Measurements from ENCODE around the gene HOXC6. TPM values are rescaled to one million over a fixed set of nuclear protein-coding genes. Genes with fewer than 3 reads are reported as not detected.

Gene HOXC6
- total and polyA plus RNA-seq, 9 donors: 3.9 to 56.1 (median 23.3) TPM

GRCh38 chr12:54032086-54032619, 3.9 kb downstream of the HOXC6 start:
- Histone ChIP-seq H3K27ac (peak overlapping the region; percentile 86 to 95), H3K27me3 (no peaks in the 10 kb centered on the region), H3K4me1 (ENCODE audit: insufficient read depth) (peaks cover 11% of the 10 kb centered on the region), H3K36me3 (no peaks in the 10 kb centered on the region), H3K9me3 (no peaks in the 10 kb centered on the region), H3K4me3 (no peak overlapping the region)
- WGBS, 3 donors: 40 to 49% (median 48%) methylated on average over 6 of the region's 6 CpGs
- DNase-seq: peak in 3 of 5 donors; percentile 28 to 38 (median 31)
- TF ChIP-seq EP300 (IDR thresholded peaks at IDR 0.05) (no peak), POLR2A (IDR thresholded peaks at IDR 0.05) (no peak)
- TF ChIP-seq, protein P1, sequence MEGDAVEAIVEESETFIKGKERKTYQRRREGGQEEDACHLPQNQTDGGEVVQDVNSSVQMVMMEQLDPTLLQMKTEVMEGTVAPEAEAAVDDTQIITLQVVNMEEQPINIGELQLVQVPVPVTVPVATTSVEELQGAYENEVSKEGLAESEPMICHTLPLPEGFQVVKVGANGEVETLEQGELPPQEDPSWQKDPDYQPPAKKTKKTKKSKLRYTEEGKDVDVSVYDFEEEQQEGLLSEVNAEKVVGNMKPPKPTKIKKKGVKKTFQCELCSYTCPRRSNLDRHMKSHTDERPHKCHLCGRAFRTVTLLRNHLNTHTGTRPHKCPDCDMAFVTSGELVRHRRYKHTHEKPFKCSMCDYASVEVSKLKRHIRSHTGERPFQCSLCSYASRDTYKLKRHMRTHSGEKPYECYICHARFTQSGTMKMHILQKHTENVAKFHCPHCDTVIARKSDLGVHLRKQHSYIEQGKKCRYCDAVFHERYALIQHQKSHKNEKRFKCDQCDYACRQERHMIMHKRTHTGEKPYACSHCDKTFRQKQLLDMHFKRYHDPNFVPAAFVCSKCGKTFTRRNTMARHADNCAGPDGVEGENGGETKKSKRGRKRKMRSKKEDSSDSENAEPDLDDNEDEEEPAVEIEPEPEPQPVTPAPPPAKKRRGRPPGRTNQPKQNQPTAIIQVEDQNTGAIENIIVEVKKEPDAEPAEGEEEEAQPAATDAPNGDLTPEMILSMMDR (IDR thresholded peaks at IDR 0.05): no peak
- intact Hi-C loops (cut with DNase I): loop anchor here in 3 of 4 donors (2.0 to 10.0 kb wide), 3 partner anchors 93 to 159 kb away; no protein-coding TSS in a partner anchor

DNA sequence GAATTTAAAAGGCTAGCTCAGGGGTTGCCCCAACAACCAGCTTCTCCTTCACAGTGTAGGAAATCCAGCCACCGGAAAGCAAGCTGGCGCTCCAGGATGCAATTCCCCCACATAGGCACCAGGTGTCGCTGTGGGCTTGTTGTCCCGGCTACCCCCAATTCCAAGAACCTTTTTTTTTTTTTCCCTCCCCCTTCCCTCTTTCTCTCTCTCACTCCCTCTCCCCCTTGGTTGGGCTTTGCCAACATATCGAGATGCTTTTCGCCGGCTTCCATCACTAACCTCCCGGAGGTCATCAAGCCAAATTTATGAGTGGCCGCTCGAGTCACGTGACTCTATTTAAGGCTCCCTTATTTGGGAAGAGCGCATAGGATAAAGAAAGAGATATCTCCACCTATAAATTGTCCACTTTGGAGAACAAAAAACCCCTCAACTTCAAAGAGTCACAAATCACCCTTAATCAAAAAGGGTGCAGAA, 4.4 kb downstream of the HOXC6 start, which contains the start of gene HOXC5:
TSS of gene HOXC5 (plus strand) at position 424 of the 474 bp plus-strand sequence. CDS start 73 bp downstream, outside the sequence.
- H3K27me3 ChIP-seq: no peaks in the 10 kb centered on the region
- WGBS, 3 donors: 1% methylated on average over 12 of the region's 12 CpGs
- H3K9me3 ChIP-seq: no peaks in the 10 kb centered on the region
- intact Hi-C loops (cut with DNase I): loop anchor here in 3 of 4 donors (2.0 to 10.0 kb wide), 3 partner anchors 92 to 158 kb away; no protein-coding TSS in a partner anchor
- peak; percentile 78 to 90 (median 88) for DNase-seq
- H3K4me1 ChIP-seq (ENCODE audit: insufficient read depth): peaks cover 10% of the 10 kb centered on the region
- peak within 1 kb of the TSS; percentile 35 for H3K4me3 ChIP-seq
- TF ChIP-seq POLR2A (IDR thresholded peaks at IDR 0.05): no peak
- TF ChIP-seq EP300 (IDR thresholded peaks at IDR 0.05): no peak
- TF ChIP-seq, protein P1 (IDR thresholded peaks at IDR 0.05): peak; percentile 88 to 97 (median 92)
- H3K36me3 ChIP-seq: no peaks in the 10 kb centered on the region
- H3K27ac ChIP-seq: peak within 1 kb of the TSS; percentile 86 to 95

DNA sequence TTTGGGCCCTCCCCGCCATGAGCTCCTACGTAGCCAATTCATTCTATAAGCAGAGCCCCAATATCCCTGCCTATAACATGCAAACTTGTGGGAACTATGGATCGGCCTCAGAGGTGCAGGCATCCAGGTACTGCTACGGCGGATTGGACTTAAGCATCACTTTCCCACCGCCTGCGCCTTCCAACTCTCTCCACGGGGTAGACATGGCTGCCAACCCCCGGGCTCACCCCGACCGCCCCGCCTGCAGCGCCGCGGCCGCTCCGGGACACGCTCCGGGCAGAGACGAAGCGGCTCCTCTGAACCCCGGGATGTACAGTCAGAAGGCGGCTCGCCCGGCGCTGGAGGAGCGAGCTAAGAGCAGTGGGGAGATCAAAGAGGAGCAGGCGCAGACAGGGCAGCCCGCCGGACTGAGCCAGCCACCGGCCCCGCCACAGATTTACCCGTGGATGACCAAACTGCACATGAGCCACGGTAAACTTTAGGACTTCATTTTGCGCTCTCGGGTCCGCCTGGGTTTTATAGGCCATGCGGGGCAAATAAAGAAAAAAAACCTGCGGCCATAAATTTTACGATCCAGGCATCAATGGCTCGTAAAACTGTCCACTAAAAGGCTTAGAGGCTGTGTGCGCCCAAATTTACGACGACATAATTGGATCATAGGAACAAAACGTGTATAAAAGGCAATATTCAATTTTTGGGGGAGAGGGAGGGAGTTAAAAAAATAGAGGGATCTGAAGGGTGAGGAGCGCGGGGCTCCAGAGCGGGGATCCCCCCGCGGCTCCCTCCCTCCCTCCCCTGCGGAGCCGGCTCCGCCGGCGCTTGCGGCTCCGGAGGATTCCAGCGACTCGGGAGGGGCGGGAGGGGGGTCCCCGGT, 5.1 kb downstream of the HOXC6 start:
- Histone ChIP-seq H3K4me1 (ENCODE audit: insufficient read depth) (peaks cover 16% of the 10 kb centered on the region), H3K36me3 (no peaks in the 10 kb centered on the region), H3K27me3 (no peaks in the 10 kb centered on the region), H3K9me3 (no peaks in the 10 kb centered on the region), H3K27ac (peak overlapping the region; percentile 48 to 63), H3K4me3 (peak overlapping the region; percentile 35)
- TF ChIP-seq EP300 (IDR thresholded peaks at IDR 0.05) (no peak), POLR2A (IDR thresholded peaks at IDR 0.05) (no peak)
- TF ChIP-seq, protein P1 (IDR thresholded peaks at IDR 0.05): no peak
- intact Hi-C loops (cut with DNase I): loop anchor here in 3 of 4 donors (2.0 to 10.0 kb wide), 3 partner anchors 91 to 157 kb away; no protein-coding TSS in a partner anchor
- WGBS, 3 donors: 1 to 2% (median 1%) methylated on average over 50 to 61 of the region's 61 CpGs
- DNase-seq: peak; percentile 55 to 76 (median 67)
